CD4-positive, CD25-positive, alpha-beta regulatory T cell (primary cell): ENCODE measurements around the gene SLC25A13. TPM values are rescaled to one million over a fixed set of nuclear protein-coding genes. Genes with fewer than 3 reads are reported as not detected.

Experiments
- ATAC-seq, 2 donors: fragments of 150-1000 bp; cut with Tn5 transposase; one replicate each; pipeline ENCODE4 v1.10.0; 2021; ENCODE audit warnings: low read depth in 2 of 2, moderate number of reproducible peaks in 2 of 2, moderate library complexity in 1 of 2
- DNase-seq, 3 donors: peaks; one replicate each; pipeline versions ENCODE4 v3.0.0 to v3.0.0-alpha.2; 2012 to 2022; ENCODE audit warnings: mixed read lengths in 1 of 3
- H3K27ac ChIP-seq: one replicate; pipeline ENCODE4 v1.7.0; 2013; ENCODE audit warnings: mild to moderate bottlenecking, low read length; ENCODE audit not compliant: insufficient read depth, poor library complexity, severe bottlenecking
- H3K27me3 ChIP-seq: one replicate; pipeline ENCODE4 v1.7.0; 2013; ENCODE audit warnings: low read length; ENCODE audit not compliant: control insufficient read depth, insufficient read depth
- H3K36me3 ChIP-seq: one replicate; pipeline ENCODE4 v1.7.0; 2013; ENCODE audit warnings: mild to moderate bottlenecking, low read length, moderate library complexity; ENCODE audit not compliant: control insufficient read depth, insufficient read depth
- H3K4me1 ChIP-seq: 2 replicates; pipeline ENCODE4 v1.7.0; 2013; ENCODE audit warnings: mild to moderate bottlenecking, low read length; ENCODE audit not compliant: insufficient read depth, control insufficient read depth, poor library complexity, severe bottlenecking
- H3K4me3 ChIP-seq: one replicate; pipeline ENCODE4 v1.7.0; 2013; ENCODE audit warnings: low read depth, mild to moderate bottlenecking, low read length, moderate library complexity
- H3K9me3 ChIP-seq, 2 experiments: 1 replicate in 1 of 2; 2 replicates in 1 of 2; pipeline ENCODE4 v1.7.0; 2013; ENCODE audit warnings: low read length in 2 of 2, mild to moderate bottlenecking in 1 of 2, moderate library complexity in 1 of 2; ENCODE audit not compliant: control insufficient read depth in 2 of 2
- H3K27ac Mint-ChIP-seq, 3 donors: one replicate each; pipeline ENCODE4 v1.8.0; 2020 to 2022; ENCODE audit warnings: mild to moderate bottlenecking in 3 of 3, mixed read lengths in 3 of 3, moderate library complexity in 2 of 3
- H3K27me3 Mint-ChIP-seq: one replicate; pipeline ENCODE4 v1.8.0; 2022; ENCODE audit warnings: mild to moderate bottlenecking, mixed read lengths
- H3K36me3 Mint-ChIP-seq: one replicate; pipeline ENCODE4 v1.8.0; 2020; ENCODE audit warnings: mixed read lengths
- H3K4me1 Mint-ChIP-seq, 4 donors: one replicate each; pipeline ENCODE4 v1.8.0; 2020 to 2022; ENCODE audit warnings: mixed read lengths in 4 of 4, mild to moderate bottlenecking in 1 of 4
- H3K4me3 Mint-ChIP-seq, 4 donors: one replicate each; pipeline ENCODE4 v1.8.0; 2020 to 2022; ENCODE audit warnings: mild to moderate bottlenecking in 4 of 4, mixed read lengths in 4 of 4, moderate library complexity in 3 of 4
- H3K9me3 Mint-ChIP-seq, 7 donors: one replicate each; pipeline ENCODE4 v1.8.0; 2020 to 2022; ENCODE audit warnings: mixed read lengths in 7 of 7, mild to moderate bottlenecking in 3 of 7, moderate library complexity in 2 of 7
- polyA plus RNA-seq, 4 donors: library from polyadenylated mRNA; unstranded; fragments of 300-500 nt; fragmentation: Illumina TruSeq; gene quantifications; one replicate each; pipeline ENCODE4 v1.2.3, GENCODE V29; 2021
- total RNA-seq: library from RNA; stranded (reverse); gene quantifications from one replicate; pipeline ENCODE4 v1.2.3, GENCODE V29; 2022

Gene SLC25A13
- total and polyA plus RNA-seq, 5 donors from 2014 or later = 7.6 to 14.5 (median 8.7) TPM

- H3K27me3 Mint-ChIP-seq = no peaks in the 10 kb centered on the region
- H3K27ac ChIP-seq = no peak overlapping the region
- no peaks in the 10 kb centered on the region for H3K4me1 Mint-ChIP-seq
- H3K27me3 ChIP-seq = no peaks in the 10 kb centered on the region
- H3K4me3 Mint-ChIP-seq = no peak overlapping the region
- DNase-seq (no peak), ATAC-seq (no peak)
- peaks cover 5% of the 10 kb centered on the region for H3K36me3 ChIP-seq
- H3K36me3 Mint-ChIP-seq = peaks cover 28% of the 10 kb centered on the region
- no peaks in the 10 kb centered on the region for H3K9me3 ChIP-seq
- H3K27ac Mint-ChIP-seq = no peak overlapping the region
- no peaks in the 10 kb centered on the region for H3K4me1 ChIP-seq
- H3K9me3 Mint-ChIP-seq = no peaks in the 10 kb centered on the region
- H3K4me3 ChIP-seq = no peak overlapping the region
These were observed 199.2 kb downstream of the SLC25A13 start for GRCh38 chr7:96122746-96123145.

DNA sequence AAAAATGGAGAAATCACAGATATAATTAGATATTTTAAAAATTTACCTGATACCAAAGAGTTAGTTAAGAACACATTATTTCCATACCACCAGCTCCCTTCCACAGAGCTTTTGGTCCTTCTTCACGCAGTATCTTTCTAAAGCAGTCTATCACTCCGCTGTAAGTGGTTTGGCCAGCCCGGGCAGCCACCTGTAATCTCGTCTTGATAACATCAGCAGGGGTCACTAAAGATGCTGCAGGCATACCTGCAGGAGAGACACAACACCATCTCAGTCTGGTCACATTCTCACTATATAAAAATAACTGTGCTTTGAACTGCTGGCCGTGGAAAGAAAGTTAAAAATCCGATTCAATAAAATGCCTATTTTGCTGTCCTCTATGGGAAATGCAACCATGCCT lies 200.1 kb downstream of the SLC25A13 start:
- H3K4me3 ChIP-seq = no peak overlapping the region
- ATAC-seq (no peak), DNase-seq (no peak)
- no peaks in the 10 kb centered on the region for H3K9me3 ChIP-seq
- H3K9me3 Mint-ChIP-seq = no peaks in the 10 kb centered on the region
- no peak overlapping the region for H3K27ac ChIP-seq
- H3K36me3 Mint-ChIP-seq = peaks cover 22% of the 10 kb centered on the region
- H3K4me1 Mint-ChIP-seq = no peaks in the 10 kb centered on the region
- peaks cover 5% of the 10 kb centered on the region for H3K36me3 ChIP-seq
- no peaks in the 10 kb centered on the region for H3K27me3 ChIP-seq
- no peaks in the 10 kb centered on the region for H3K27me3 Mint-ChIP-seq
- peak overlapping the region in 1 of 3 donors; percentile 47 for H3K27ac Mint-ChIP-seq
- H3K4me1 ChIP-seq = no peaks in the 10 kb centered on the region
- H3K4me3 Mint-ChIP-seq = no peak overlapping the region

- no peak for ATAC-seq
- no peaks in the 10 kb centered on the region for H3K27me3 Mint-ChIP-seq
- H3K9me3 ChIP-seq = no peaks in the 10 kb centered on the region
- no peak overlapping the region for H3K27ac Mint-ChIP-seq
- no peaks in the 10 kb centered on the region for H3K4me1 Mint-ChIP-seq
- H3K27ac ChIP-seq = no peak overlapping the region
- no peaks in the 10 kb centered on the region for H3K27me3 ChIP-seq
- H3K9me3 Mint-ChIP-seq = peaks cover 0 to 1% (median 0%) of the 10 kb centered on the region in 7 donors
- DNase-seq = no peak
- H3K4me3 ChIP-seq = no peak overlapping the region
- no peaks in the 10 kb centered on the region for H3K4me1 ChIP-seq
- no peak overlapping the region for H3K4me3 Mint-ChIP-seq
- H3K36me3 ChIP-seq = peaks cover 5% of the 10 kb centered on the region
- H3K36me3 Mint-ChIP-seq = peaks cover 17% of the 10 kb centered on the region
These were observed 201.3 kb downstream of the SLC25A13 start for GRCh38 chr7:96120445-96121225.

GRCh38 chr7:96118449-96119001 lies 203.4 kb downstream of the SLC25A13 start:
- Histone ChIP-seq H3K27me3 (no peaks in the 10 kb centered on the region), H3K9me3 (no peaks in the 10 kb centered on the region), H3K4me1 (no peaks in the 10 kb centered on the region), H3K36me3 (peaks cover 5% of the 10 kb centered on the region), H3K4me3 (no peak overlapping the region), H3K27ac (no peak overlapping the region)
- Mint-ChIP-seq H3K4me3 (no peak overlapping the region), H3K27me3 (no peaks in the 10 kb centered on the region), H3K4me1 (no peaks in the 10 kb centered on the region), H3K27ac (no peak overlapping the region), H3K9me3 (peaks cover 0 to 1% (median 0%) of the 10 kb centered on the region in 7 donors), H3K36me3 (peaks cover 17% of the 10 kb centered on the region)
- ATAC-seq = no peak
- no peak for DNase-seq

- ATAC-seq = no peak
- Mint-ChIP-seq H3K4me1 (no peaks in the 10 kb centered on the region), H3K27ac (no peak overlapping the region)
These were observed 205.7 kb downstream of the SLC25A13 start for GRCh38 chr7:96116173-96116572.

GRCh38 chr7:96114190-96114589 lies 207.7 kb downstream of the SLC25A13 start:
- peaks cover 0 to 7% (median 0%) of the 10 kb centered on the region in 7 donors for H3K9me3 Mint-ChIP-seq
- no peaks in the 10 kb centered on the region for H3K4me1 Mint-ChIP-seq
- no peaks in the 10 kb centered on the region for H3K9me3 ChIP-seq
- H3K27me3 Mint-ChIP-seq = peaks cover 21% of the 10 kb centered on the region
- H3K36me3 Mint-ChIP-seq = no peaks in the 10 kb centered on the region
- H3K27ac Mint-ChIP-seq = no peak overlapping the region
- no peaks in the 10 kb centered on the region for H3K36me3 ChIP-seq
- H3K27me3 ChIP-seq = no peaks in the 10 kb centered on the region
- no peak overlapping the region for H3K4me3 ChIP-seq
- DNase-seq (no peak), ATAC-seq (no peak)
- H3K4me1 ChIP-seq = no peaks in the 10 kb centered on the region
- H3K4me3 Mint-ChIP-seq = no peak overlapping the region
- no peak overlapping the region for H3K27ac ChIP-seq

More at GRCh38 chr7:96116173-96116572, 205.7 kb downstream of the SLC25A13 start:
- Mint-ChIP-seq H3K4me3 (no peak overlapping the region), H3K9me3 (peaks cover 0 to 5% (median 0%) of the 10 kb centered on the region in 7 donors), H3K27me3 (peaks cover 11% of the 10 kb centered on the region), H3K36me3 (peaks cover 9% of the 10 kb centered on the region)
- Histone ChIP-seq H3K4me1 (no peaks in the 10 kb centered on the region), H3K36me3 (peaks cover 4% of the 10 kb centered on the region), H3K9me3 (no peaks in the 10 kb centered on the region), H3K4me3 (no peak overlapping the region), H3K27me3 (no peaks in the 10 kb centered on the region), H3K27ac (no peak overlapping the region)
- no peak for DNase-seq

DNA sequence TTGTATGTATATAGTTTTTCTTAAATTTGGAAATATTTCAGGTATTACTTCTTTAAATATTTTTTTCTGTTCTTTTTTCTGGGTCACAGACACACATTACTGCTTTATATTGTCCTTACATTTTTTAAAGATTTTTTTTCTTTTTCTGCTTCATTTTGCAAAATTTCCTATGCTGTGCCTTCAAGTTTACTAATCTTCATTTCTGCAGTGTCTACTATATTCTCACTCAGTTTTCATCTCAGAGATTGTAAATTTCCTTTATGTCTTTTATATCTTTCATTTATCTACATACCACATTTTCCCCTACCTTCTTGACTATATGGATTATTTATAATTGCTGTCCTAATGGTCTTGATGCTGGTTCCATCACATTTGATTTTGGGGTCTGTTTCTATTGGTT lies 210.5 kb downstream of the SLC25A13 start:
- H3K27ac ChIP-seq = no peak overlapping the region
- H3K27ac Mint-ChIP-seq = no peak overlapping the region
- H3K4me3 Mint-ChIP-seq = no peak overlapping the region
- no peak for ATAC-seq
- H3K9me3 ChIP-seq = no peaks in the 10 kb centered on the region
- H3K27me3 Mint-ChIP-seq = peaks cover 21% of the 10 kb centered on the region
- H3K36me3 ChIP-seq = no peaks in the 10 kb centered on the region
- no peak for DNase-seq
- no peaks in the 10 kb centered on the region for H3K27me3 ChIP-seq
- H3K9me3 Mint-ChIP-seq = peaks cover 0 to 7% (median 0%) of the 10 kb centered on the region in 7 donors
- no peaks in the 10 kb centered on the region for H3K4me1 Mint-ChIP-seq
- H3K36me3 Mint-ChIP-seq = no peaks in the 10 kb centered on the region
- no peaks in the 10 kb centered on the region for H3K4me1 ChIP-seq
- no peak overlapping the region for H3K4me3 ChIP-seq

DNA sequence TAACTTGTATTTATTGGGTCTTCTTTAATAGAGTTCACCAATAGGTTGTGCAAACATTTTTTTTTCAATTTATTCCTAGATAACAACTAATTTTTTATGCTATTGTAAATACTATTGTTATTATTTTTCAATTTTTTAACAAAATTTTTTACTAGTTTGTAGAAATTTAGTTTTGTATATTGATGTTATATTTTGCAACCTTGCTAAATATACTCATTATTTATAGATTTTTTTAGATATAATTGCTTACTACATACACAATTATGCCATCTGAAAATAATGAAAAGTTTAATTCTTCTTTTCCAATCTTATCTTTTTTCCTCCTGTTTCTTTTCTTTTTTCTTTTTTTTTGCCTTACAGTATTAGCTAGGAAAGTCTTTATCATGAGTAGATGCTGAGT lies 216.9 kb downstream of the SLC25A13 start:
- H3K27me3 ChIP-seq = no peaks in the 10 kb centered on the region
- no peaks in the 10 kb centered on the region for H3K36me3 ChIP-seq
- Mint-ChIP-seq H3K27me3 (peaks cover 14% of the 10 kb centered on the region), H3K36me3 (no peaks in the 10 kb centered on the region), H3K4me3 (no peak overlapping the region), H3K4me1 (no peaks in the 10 kb centered on the region), H3K27ac (no peak overlapping the region), H3K9me3 (peaks cover 0 to 1% (median 0%) of the 10 kb centered on the region in 7 donors)
- no peak overlapping the region for H3K27ac ChIP-seq
- H3K4me1 ChIP-seq = no peaks in the 10 kb centered on the region
- DNase-seq (no peak), ATAC-seq (no peak)
- H3K4me3 ChIP-seq = no peak overlapping the region
- H3K9me3 ChIP-seq = no peaks in the 10 kb centered on the region
